Measurements from ENCODE around the gene UBD. TPM values are rescaled to one million over a fixed set of nuclear protein-coding genes. Genes with fewer than 3 reads are reported as not detected.

UBD gene
- not detected in 2 replicates for total RNA-seq

DNA sequence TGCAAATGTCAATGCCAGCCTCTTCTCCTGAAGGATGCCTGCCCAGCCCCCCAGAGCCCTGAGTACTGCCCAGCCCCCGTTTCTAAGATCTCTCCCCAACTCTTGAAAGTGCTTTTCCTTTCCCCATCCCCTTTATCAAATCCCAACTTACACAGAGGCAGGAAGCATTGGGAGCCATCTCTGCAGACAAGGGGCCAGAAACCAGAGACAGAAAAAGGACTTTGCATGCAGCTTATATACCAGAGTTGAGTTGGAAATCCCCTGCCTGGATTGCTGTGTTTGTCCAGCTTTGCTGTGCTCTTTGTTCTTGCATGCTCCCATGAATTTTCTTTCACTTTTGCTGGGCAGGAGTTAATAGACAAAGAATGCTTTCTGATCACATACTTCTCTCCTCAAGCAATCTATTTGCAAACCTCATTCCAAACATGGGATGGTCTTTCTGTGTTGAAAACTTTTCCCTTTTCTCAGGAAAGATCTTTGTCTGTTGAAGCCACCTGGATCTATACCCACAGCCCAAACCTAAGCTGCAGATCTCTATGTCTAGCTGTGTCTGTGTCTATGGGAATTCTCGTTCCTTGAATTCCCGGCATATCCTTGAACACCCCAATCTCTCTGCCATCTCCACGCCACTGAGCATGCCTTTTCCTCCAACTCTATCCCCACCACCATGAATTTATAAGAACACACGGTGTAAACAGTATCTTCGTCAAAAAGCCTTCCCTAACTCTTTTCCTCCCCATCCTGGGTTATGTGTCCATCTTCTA, at the start of gene UBD:
Gene UBD (minus strand): TSS at position 209 of the 764 bp plus-strand sequence. CDS start 31 bp downstream, at position 178.
- Mint-ChIP-seq H3K36me3 (ENCODE audit: low read depth) (no peaks in the 10 kb centered on the region), H3K4me3 (no peak within 1 kb of the TSS), H3K9me3 (no peaks in the 10 kb centered on the region), H3K27ac (no peak within 1 kb of the TSS), H3K4me1 (peaks cover 10% of the 10 kb centered on the region), H3K27me3 (peaks cover 40% of the 10 kb centered on the region)
- intact Hi-C loops (cut with micrococcal nuclease) = no loop called here
- DNase-seq (no peak), ATAC-seq (ENCODE audit: low read depth) (no peak)
- ChIA-PET POLR2A (no interaction called here), CTCF (no interaction called here)
- TF ChIP-seq, protein P1, sequence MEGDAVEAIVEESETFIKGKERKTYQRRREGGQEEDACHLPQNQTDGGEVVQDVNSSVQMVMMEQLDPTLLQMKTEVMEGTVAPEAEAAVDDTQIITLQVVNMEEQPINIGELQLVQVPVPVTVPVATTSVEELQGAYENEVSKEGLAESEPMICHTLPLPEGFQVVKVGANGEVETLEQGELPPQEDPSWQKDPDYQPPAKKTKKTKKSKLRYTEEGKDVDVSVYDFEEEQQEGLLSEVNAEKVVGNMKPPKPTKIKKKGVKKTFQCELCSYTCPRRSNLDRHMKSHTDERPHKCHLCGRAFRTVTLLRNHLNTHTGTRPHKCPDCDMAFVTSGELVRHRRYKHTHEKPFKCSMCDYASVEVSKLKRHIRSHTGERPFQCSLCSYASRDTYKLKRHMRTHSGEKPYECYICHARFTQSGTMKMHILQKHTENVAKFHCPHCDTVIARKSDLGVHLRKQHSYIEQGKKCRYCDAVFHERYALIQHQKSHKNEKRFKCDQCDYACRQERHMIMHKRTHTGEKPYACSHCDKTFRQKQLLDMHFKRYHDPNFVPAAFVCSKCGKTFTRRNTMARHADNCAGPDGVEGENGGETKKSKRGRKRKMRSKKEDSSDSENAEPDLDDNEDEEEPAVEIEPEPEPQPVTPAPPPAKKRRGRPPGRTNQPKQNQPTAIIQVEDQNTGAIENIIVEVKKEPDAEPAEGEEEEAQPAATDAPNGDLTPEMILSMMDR (IDR thresholded peaks at IDR 0.05) = no peak

DNA sequence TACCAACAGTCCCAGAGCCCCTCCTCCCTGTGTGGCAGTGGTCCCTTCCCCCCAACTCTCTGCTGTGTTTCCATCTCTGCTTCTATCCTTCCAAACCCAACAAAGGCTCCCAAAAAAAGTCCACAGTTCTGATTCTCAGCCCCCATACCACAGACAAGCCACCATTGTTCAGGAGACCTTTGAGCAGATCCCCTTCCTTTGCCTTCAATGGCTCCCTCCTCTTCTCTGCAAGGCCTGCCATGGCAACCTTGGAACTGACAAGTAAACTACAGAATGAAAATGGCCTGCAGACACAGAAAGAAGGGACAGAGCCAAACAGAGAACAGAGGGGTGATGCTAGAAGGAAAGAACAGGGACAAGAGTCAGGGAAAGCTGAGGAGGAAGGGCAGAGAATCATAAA, 48.6 kb upstream of the UBD start:
- Mint-ChIP-seq H3K36me3 (ENCODE audit: low read depth) (peaks cover 82% of the 10 kb centered on the region), H3K4me3 (no peak overlapping the region), H3K27ac (no peak overlapping the region), H3K4me1 (no peaks in the 10 kb centered on the region), H3K27me3 (no peaks in the 10 kb centered on the region), H3K9me3 (no peaks in the 10 kb centered on the region)
- ATAC-seq (ENCODE audit: low read depth) (no peak), DNase-seq (no peak)
- ChIA-PET CTCF (no interaction called here), POLR2A (no interaction called here)
- intact Hi-C loops (cut with micrococcal nuclease) = no loop called here
- TF ChIP-seq, protein P1 (IDR thresholded peaks at IDR 0.05) = no peak

DNA sequence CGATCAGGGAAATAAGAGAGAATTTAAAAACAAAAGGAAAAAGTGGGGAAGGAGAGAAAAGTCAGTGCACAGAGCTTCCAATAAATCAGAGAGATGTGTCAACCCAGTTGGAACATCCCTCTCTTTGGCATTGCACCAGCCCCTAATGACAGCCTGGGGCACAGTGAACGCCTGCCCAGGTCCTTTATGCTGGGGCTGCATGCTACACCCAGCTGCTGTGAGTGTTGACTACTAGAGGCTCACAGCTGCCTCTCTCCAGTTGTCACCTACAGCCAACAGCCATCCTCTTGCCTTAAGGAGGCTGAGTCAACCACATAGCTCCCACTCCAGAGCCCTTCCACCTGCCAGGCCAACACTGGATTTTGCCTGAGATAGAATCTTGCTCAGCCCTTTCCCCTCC, 44.4 kb upstream of the UBD start:
- H3K27ac Mint-ChIP-seq = no peak overlapping the region

DNA sequence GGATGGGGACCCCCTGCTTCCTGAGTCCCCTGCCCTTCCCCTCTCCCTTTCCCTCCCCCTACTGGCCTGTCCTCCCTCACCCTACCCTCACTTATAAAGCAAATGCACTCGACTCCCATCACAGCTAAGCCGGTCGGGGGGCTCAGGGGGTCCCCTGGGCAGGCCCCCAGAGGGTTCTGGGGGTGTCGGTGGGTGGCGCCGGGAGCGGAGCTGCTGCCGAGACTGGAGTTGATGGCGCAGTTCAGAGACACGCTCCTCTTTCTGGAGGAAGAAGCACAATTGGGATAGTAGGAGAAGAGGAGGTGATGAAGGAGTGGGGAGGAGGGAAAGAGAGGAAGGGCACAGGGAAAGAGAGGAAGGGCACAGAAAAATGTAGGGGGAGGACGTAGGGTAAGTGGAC, 43.9 kb upstream of the UBD start:
- Mint-ChIP-seq H3K27ac (no peak overlapping the region), H3K4me3 (no peak overlapping the region), H3K4me1 (no peaks in the 10 kb centered on the region), H3K36me3 (ENCODE audit: low read depth) (peaks cover 67% of the 10 kb centered on the region), H3K9me3 (no peaks in the 10 kb centered on the region), H3K27me3 (no peaks in the 10 kb centered on the region)
- ATAC-seq (ENCODE audit: low read depth) (no peak), DNase-seq (no peak)
- ChIA-PET CTCF (no interaction called here), POLR2A (interaction anchor here (0.9 kb wide), 1 partner anchor 17 kb away, joined by 5 read pairs; no protein-coding TSS in a partner anchor)
- TF ChIP-seq, protein P1 (IDR thresholded peaks at IDR 0.05) = no peak
- intact Hi-C loops (cut with micrococcal nuclease) = no loop called here

More for the DNA sequence above, 44.4 kb upstream of the UBD start:
- TF ChIP-seq, protein P1 (IDR thresholded peaks at IDR 0.05) = no peak
- H3K4me3 Mint-ChIP-seq = no peak overlapping the region
- no peak for DNase-seq
- intact Hi-C loops (cut with micrococcal nuclease) = no loop called here
- H3K4me1 Mint-ChIP-seq = no peaks in the 10 kb centered on the region
- POLR2A ChIA-PET = interaction anchor here (0.9 kb wide), 1 partner anchor 16 kb away, joined by 5 read pairs; no protein-coding TSS in a partner anchor
- H3K36me3 Mint-ChIP-seq (ENCODE audit: low read depth) = peaks cover 72% of the 10 kb centered on the region
- H3K9me3 Mint-ChIP-seq = no peaks in the 10 kb centered on the region
- ATAC-seq (ENCODE audit: low read depth) = no peak
- H3K27me3 Mint-ChIP-seq = no peaks in the 10 kb centered on the region
- CTCF ChIA-PET = no interaction called here

DNA sequence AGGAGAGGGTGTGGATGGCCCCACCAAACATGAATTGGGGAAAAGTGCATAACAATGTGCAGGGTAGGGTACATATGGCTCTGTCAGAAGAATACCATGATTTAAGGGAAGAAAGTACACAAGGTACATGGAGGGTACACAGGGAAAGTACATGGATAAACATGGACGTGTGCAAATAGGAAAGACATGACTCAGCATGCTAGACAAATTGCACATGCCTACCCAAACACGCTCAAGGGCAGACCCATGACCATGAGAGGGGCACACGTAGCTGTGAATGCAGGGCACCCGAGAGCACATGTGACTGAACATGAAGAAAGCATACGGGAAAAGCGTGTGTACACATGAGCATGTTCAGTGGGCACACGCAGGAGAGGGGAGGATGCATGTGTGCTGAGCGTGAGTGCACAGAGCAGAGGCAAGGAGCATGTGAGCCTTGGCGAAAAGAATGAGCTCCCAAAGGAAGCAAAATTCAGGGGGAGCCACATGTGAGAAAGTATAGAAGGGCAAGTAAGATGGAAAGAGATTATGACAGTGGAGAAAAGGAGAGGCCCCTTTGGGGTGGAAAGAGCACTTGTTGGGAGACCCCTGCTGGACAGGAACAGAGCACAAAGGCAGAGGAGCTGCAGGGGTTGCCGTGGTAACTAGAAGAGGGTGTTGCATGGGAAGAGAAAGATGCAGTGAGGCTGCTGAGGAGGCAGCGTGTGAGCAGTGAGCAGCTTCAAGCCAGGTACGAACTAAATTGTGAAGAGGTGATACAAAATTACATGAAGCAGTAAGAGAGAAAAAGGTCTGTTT, 43.2 kb upstream of the UBD start:
- TF ChIP-seq, protein P1 (IDR thresholded peaks at IDR 0.05) = no peak
- no peak for DNase-seq
- Mint-ChIP-seq H3K9me3 (no peaks in the 10 kb centered on the region), H3K36me3 (ENCODE audit: low read depth) (peaks cover 61% of the 10 kb centered on the region), H3K4me3 (no peak overlapping the region), H3K27ac (no peak overlapping the region), H3K27me3 (no peaks in the 10 kb centered on the region), H3K4me1 (no peaks in the 10 kb centered on the region)
- ChIA-PET POLR2A (interaction anchor here (0.9 kb wide), 1 partner anchor 18 kb away, joined by 5 read pairs; no protein-coding TSS in a partner anchor), CTCF (no interaction called here)
- no peak for ATAC-seq (ENCODE audit: low read depth)
- intact Hi-C loops (cut with micrococcal nuclease) = no loop called here

Measured in activated B cell treated with CpG ODN at 0.5 μM for 24 hours (primary cell).